SKM-1 (cell line): ENCODE data around the gene GCC2.
"Not testable (repeated sequence)": the region's sequence is repeated elsewhere in the genome, so short reads cannot be mapped to it uniquely, and the experiment has no call there.

Source experiments
- DNase-seq: peaks from one replicate; lab custom pipeline; 2025; ENCODE audit not compliant: unreplicated experiment; lab: John Stamatoyannopoulos, UW

Gene GCC2

GRCh38 chr2:108556581-108556980 lies 107.6 kb downstream of the GCC2 start:
- DNase-seq: not testable (repeated sequence)
